Ovary (tissue), 3 donors: ENCODE results near the gene HIGD2B.

ENCODE experiments used
- CTCF ChIP-seq, 3 donors: fragments of 450-650 bp in 2 of 3; fragments of 200-600 bp in 1 of 3; IDR thresholded peaks; one replicate each; pipeline versions ENCODE4 v1.5.1 to v1.8.0; 2016 to 2022; ENCODE audit warnings: antibody characterized with exemption in 3 of 3, mild to moderate bottlenecking in 1 of 3
- POLR2A ChIP-seq: fragments of 450-650 bp; IDR thresholded peaks from one replicate; pipeline ENCODE4 v1.6.1; 2017; ENCODE audit warnings: antibody characterized with exemption, mild to moderate bottlenecking, moderate library complexity
- donor health status: DM: no; HTN: no; CAD: no.

GRCh38 chr15:72732086-72732485, 46.1 kb upstream of the HIGD2B start:
- TF ChIP-seq CTCF (IDR thresholded peaks at IDR 0.05) (no peak), POLR2A (no peak)
